NCI-H1694 treated with DMSO at 0.1 percent for 48 hours (cell line): ENCODE data around the gene F8.
"Not testable (repeated sequence)": the region's sequence is repeated elsewhere in the genome, so short reads cannot be mapped to it uniquely, and the experiment has no call there.

Source experiments
- DNase-seq: peaks from one replicate; lab custom pipeline; 2025; lab: John Stamatoyannopoulos, UW

F8 gene

DNA sequence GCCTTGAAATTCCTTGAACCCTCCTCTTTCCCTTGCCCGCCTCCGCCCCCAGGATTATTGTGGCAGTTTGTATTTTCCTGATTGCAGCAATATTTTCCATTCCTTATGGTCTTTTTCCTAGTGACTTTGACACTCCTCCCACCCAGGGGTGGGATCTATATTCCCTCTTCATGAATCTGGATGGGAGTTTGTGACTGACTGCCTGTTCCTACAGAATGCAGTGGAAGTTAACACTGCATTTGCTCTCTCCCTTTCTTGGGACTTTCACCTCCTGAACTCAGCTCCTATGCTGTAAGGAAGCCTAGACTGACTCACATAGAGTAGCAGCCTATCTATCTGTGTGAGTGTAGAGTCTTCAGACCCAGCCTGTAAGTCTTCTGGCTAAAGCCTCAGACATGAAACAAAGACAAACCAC is 6.4 kb upstream of the F8 start:
- no peak for DNase-seq

DNA sequence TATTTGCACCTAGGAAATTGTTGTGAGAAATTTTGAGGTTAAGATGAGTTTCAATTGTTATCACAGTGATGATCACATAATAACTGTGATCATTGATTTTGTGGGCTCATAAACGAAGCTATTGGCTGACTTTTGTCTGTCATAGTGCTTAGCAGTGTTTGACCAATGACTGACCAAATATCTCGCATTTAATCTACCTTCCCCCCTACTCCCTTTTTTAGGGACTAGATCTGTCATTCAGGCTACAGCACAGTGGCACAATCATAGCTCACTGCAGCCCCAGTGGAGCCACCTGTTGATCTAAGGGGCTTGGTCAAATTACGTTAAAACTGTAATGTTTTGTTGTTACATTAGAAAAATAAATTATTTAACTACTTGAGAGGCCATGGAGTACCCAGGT is 5.6 kb upstream of the F8 start:
- no peak for DNase-seq

DNA sequence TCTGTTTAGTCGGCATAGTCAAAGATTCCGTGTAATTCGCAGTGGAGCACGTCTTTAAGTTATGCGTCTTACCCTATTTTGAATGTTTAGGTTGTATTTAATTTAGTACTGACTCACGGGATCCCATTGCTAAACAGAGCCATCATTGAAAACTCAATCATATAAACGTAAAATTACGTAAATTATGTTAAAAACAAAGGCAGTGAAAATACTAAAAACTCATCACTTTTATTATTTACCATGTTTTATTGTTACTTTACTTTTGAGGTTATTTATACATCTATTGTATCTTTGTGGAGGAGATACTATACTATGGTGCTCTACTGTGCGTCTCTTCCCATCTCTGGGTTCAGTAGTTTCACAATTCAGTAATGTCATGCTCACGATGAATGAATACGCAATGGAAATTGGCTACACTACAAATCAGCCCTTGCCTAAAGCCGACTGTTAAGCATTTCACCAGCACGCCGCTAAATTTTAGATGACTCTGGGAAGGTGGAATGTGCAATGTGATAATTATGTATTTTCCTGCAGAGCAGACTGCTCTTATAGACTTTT is 5.1 kb upstream of the F8 start:
- DNase-seq = no peak

DNA sequence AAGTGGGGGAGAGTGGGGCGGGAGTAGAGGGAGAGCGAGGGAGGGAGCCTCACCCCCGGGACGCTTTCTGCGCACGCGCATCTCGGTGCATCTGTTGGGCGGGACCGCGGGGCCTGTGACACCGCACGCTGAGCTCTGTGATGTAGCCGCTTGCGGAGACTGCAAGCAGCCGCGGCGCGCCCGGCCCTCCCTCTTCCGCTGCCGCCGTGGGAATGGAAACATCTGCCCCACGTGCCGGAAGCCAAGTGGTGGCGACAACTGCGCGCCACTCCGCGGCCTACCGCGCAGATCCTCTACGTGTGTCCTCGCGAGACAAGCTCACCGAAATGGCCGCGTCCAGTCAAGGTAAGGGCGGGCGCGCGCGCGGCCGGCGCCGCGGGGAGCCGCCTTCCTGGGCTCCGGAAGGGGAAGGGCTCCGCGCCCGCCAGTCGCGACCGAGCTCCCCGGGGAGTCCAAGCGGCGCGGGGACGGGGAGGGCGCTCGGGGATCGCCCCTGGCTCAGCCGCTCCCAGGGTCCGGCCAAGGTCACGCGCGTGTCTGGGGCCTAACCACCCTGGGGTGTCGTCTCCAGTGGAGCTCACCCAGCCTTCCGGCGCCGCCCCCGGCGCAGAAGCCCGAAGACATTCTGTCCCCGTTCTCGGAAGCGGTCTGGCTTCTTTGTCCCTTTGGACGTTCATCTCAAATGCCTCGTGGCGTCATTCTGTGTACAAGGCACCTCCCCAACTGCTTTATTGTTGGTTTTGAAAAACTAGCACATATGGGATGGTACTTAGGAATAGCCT is 4.4 kb upstream of the F8 start, which contains the start of gene FUNDC2:
Gene FUNDC2, plus strand, starts transcription at position 118 of the 782 bp plus-strand sequence. Its CDS starts 95 bp downstream, at position 213.
- peak; percentile 91 for DNase-seq

DNA sequence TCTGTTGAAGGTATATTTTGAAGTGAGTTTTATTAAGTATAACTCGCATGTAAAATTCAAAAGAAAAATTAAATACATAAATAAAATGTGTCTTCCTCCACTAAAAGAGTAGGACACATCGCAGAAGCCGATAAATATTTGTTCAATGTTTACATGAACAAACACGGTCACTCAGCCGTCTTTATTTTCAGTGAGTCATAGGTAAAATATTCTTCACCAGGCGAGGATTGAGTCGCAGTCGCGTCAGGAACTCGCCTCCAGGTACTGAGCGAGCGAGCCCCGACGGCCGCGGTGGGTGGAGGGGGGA is 3.9 kb upstream of the F8 start:
- no peak for DNase-seq

DNA sequence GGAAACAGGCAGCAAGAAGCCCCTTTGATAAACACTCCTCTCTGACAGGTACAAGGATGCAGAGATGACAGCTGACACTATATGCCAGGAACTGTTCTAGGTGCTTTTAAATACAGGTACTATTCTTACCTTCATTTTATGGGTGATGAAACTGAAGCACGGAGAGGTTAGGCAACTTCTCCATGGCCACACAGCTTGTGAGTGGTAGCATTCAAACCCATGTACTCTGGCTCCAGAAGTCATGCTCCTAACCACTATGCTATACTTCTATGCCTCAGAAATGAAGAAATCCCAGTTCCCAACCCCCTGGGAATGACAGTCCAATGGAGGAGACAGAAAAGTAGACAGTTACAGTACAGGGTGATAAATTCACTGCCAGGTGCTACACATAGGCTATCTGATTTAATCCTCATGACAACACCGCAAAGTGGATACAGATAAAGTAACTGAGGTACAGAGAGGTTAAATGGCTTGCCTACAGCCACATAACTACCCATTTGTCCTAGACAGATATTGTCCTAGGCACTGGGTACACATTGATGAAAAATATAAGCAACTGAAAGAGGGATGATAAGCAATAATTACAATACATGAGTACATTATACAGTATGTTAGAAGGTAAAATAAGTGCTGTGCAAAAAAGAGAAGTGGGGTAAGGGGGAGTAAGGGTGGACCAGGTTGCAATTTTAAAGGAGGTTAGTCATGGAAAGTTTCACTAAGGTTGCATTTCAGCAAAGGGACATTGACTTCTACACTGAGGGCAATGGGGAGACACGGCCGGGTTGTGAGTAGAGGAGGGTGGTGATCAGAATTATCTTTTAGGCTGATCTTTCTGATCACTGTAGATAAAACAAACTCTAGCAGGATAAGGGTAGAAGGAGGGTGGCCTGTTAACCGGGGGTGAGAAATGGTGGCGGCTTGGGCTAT is 1.6 kb upstream of the F8 start:
- DNase-seq = no peak

DNA sequence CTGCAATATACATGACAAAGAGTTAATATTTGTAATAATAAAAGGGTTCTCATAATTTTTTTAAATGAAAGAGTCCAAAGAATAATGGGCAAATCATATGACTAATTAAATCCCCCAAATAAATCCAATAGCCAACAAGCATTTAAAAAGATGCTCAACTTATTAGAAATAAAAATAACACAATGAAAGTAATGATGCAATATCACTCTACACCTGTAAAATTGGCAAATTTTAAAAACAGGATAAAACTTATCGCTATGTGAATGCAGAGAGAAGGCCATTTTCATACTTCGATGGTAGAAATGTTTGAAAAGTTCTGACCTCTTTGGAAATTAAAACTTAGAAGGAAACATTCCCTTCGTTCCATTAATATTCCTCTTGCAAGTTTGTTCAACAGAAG is 1.9 kb downstream of the F8 start:
- no peak for DNase-seq

DNA sequence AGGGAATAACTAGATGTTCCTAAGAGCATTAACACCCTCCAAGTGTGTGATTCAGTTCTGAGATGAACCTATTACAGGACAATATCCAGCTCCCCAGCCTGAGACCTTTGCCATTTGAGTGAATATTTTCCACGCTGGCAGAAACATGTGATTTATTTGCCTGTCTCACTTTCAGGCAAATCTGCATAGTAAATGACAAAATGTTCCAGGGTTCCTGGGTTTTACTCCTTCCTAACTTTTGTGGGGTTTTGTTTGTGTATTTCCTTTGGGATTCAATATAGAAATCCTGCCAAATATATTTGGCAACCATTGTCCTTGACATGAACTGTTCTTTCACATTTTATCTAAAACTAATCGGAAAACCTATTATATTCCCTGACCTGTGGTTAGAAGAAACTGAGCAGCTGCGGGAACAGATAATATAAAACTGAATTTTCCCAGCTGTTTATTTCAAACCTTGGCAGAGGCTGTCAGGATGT is 12.5 kb downstream of the F8 start:
- no peak for DNase-seq

DNA sequence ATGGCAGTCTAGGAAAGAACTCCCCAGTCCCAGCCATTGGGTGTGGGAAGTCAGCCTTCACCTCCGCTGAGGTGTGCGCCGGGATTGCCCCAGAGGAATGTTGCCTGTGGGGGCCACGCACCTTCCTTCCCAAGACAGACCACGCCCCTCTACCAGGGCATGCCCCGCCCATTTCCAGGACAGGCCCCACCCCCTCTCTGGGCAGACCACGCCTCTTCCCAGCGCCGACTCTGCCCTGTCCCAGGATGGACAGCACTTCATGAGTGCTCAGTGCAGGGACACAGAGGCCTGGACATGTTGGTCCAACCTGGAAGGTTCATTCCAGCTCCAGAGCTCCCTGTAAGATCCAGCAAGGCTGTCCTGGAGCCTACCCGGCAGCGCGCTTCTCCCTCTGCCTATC is 13.9 kb downstream of the F8 start:
- not testable (repeated sequence) for DNase-seq

DNA sequence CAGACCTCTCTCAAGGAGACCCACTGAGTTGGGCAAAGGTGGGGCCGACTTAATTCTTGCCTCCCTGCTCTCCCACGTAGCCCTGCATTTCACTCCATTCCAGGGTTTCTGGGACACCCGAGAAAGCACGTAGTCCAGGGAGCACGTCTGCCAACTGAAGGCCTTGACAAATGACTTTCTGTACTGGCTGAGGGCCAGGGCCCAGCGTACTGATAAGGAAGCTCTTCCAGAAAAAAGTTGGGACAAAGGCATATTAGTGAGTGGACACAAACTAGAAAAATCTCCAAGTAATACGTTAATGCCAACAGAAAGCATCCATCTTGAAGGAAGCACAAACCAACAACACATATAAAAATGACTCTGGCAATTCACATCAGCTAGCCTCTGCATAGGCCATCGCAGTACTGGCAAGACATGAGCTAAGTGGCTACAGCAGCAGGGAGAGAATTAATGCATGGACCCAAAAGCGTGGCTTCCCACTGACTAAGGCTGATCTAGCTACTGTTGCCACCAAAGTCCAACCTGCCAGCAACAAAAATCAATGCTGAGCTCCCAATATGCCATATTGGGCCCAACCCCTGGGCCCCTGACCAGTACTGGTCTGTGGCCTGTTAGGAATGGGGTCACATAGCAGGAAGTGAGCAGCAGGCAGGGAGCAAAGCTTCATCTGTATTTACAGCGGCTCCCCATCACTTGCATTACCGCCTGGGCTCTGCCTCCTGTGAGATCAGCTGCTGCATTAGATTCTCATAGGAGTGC is 15.4 kb downstream of the F8 start:
- not testable (repeated sequence) for DNase-seq

DNA sequence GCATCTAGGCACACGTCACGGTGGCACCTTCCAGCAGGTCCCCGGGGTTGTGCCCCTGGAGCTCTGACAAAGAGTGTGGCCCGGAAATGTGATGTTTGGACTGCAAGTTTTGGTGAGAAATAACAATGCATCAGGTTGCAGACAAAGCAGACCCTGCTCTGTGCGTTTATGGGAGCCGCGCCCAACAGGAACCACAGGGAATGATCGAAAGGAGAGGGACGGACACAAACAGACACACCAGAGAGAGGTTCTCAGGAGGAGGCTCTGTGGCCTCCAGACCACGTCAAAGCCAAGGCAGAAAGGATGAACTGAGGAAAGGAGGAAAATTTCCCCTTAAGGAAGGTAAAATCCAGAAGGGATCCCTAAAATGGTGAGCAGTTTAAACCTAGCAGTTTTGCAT is 16.1 kb downstream of the F8 start:
- DNase-seq = not testable (repeated sequence)

DNA sequence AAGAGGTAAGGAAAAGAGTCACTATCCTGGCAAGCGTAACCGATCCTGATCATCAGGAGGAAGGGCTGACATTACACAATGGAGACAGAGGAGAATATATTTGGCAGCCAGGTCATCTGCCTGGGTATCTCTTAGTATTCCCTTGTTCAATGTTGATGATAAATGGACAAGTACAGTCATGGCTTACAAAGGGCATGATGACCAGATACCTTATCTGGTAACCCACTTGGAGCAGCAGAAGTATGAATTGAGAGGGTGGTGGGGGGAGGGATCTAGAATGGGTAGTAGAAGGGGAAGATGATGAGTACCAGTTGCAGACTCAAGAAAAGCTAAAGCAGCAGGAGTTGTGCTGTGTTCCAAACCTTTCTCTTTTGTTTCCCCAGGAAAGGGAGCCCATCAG is 17.3 kb downstream of the F8 start:
- no peak for DNase-seq

DNA sequence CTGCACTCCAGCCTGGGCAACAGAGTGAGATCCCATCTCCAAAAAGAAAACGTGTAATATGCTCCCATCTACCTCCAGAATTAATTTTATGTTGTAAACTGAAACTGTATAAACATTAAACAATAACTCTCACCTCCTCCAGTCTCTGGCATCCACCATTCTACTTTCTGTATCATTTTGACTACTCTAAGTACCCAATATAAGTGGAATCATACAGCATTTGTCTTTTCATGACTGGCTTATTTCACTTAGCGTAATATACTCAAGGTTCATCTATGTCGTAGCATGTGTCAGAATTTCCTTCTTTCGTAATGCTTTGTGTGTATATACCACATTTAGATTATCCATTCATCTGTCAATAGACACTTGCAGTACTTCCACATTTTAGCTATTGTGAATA is 20.6 kb downstream of the F8 start:
- no peak for DNase-seq

DNA sequence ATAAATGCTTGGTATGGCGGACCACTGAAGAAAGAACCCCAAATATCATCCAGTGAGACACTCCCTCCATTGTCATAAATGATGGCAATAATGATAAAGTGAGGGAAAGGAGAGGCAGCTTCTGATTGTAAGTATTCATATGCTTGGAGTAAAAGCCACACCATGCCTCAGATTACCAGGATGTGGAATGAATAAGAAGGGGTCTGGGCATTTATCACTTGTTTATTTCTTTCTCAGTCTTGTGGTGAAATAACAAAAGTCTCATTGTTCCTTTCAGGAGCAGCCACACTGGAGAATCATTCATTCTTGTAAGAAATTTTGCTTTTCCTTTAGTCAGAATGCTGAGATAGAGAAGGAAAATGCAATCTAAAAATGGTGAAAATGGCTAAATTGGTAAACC is 21.7 kb downstream of the F8 start:
- no peak for DNase-seq

DNA sequence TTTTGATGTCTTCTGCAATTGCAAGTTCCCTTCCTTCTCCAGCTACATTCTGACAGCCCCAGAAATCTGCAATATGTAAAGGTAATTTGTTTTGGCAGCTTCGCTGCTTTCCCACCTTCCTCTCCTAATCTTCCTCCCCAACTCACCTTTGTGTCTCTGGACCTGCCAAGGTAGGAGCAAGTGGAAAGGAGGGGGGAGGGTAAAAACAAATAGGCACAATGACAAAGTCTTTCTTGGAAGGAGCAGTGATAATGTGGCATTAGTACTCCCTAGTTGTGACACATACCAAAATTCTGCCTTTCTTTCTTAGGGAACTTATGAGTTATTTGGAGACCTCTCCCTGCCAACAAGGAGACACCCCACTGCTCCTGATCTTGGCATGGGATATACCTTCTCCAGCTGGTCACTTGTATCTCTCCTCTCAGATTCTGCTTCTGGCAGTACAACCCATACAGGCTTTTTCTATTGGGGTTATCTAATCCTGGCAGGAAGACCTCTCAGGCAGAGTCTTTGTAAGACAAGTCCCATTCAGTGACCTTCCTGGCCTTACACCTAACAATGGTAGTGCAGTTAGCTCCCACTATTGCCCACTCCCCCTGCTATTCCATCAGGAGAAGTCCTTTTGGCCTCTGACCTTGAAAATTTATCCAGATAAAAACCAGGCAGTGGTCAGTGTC is 24.2 kb downstream of the F8 start:
- no peak for DNase-seq

DNA sequence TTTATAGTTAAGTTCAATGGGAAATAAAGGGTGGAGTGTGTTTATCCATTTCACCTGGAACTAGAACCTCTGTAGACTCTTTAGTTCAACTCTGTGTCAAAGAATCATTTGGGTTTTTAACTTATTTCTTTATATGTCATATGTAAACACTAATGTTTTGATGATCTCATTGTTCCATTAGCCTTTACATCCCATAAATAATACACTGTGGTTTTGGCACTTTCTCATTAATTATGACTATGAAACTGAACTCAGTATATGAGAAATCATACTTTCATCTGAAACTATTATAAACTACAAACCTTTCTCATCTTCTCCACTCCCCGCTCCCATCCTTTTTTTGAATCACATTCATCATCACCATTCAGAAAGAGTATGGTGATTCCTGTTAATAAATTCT is 31.0 kb downstream of the F8 start:
- no peak for DNase-seq

DNA sequence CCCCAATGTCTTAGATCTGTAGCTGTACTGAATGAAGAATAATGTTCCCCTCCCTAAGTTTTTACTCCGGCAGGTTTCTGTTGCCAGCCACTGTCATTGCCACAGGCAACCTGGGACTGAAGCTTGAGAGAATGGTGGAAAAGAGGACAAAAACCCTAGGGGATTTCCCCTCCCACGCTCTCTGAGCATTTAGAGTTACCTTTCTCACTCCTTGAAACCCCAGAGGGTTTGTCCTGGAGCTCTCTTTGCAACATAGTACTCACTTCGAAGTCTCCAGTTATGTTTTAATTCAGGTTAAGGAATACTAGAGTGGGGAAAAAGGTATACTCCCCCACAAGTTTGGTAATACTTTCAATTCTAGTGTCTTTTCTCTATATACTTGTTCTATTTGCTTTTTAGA is 31.5 kb downstream of the F8 start:
- no peak for DNase-seq

DNA sequence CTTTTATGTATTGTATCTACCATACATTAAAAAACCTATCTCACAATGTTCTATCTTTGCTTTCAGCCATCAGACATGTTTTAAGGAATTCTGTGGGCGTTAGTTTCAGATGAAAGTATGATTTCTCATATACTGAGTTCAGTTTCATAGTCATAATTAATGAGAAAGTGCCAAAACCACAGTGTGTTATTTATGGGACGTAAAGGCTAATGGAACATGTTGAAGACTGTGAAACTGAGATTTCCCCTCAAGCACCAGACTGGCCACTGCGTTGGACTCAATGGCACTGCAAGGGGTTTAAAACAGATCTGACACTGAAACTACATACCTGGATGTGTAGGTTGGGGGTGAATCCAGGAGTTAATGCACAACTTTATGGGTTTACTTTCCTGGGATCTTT is 32.0 kb downstream of the F8 start:
- DNase-seq = no peak

DNA sequence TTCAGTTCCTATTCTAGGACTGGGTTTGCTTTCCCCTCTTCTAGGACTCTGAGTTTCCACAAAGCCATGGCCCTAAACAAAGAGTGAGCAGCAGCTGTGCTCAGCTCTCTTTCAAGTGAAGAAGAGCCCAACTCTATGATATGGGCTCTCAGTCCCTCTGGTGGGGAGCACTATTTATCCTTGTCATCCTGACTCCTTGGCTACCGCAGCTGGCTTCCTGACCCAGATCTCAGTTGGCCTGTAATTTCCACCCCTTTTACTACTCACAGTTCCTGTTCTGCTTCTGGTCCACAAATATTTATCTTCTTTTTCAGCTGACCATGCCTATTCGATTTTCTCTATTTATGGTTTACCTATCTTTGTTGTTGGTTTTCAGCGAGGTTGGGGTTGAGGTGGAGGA is 33.8 kb downstream of the F8 start:
- DNase-seq = no peak

DNA sequence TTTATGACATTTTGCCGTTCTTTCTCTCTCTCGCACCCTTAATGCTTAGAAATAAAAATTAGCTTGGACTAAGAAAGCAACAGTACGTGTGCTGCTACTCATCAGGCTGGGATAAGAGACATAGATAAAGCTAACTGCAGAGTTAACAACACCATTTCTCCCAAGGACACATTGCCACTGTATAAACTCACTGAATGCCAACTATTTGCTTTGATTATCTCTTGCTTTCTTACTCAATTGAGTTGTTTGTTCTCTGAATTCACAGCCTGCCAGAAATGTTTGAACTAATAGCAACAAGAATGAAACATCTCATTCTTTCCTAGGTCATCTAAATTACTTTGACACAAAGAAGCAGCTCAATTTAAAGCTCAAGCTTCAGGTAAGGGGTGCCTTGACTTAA is 34.6 kb downstream of the F8 start:
- DNase-seq = no peak

DNA sequence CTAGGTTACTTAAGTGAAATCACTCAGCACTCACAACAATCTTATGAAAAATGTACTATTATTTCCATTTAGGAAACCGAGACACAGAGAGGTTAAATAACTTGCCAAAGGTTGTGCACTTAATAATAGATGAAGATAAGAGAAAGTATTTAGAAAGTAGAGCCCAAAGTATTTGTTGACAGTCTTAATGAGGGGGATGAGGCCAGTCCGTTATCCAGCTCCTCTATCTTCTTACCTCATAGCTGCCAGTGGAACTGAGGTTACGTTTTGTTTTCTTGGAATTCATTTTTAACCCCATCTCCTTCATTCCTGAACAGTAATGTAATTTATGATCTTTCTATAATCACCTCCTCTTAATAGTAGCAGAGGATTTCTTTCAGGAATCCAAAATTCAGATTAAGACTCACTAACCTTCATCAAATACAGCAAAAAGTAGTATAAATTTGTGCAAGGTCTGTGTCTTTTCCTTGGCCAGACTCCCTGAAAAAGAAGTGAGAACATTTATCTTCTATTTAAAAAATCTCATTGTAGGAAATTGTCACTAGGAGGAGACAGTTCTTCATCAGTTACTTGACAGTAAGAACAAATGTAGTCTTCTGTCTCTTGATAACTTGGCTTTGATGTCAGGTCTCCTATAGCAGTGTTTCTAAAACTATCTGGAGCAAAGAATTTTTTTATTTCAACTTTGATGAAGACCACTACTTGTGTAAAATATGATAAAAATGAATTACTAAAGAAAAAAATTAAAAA is 35.5 kb downstream of the F8 start:
- no peak for DNase-seq
